SK-N-MC (cell line): ENCODE results near the gene ACMSD.

Experiments
- EZH2 ChIP-seq: fragments of 200-600 bp; sonication (generic); IDR thresholded peaks from one replicate; pipeline ENCODE4 v1.6.1; 2017; ENCODE audit warnings: antibody characterized with exemption
- FOXP2 ChIP-seq: optimal IDR thresholded peaks from 2 replicates; pipeline ENCODE3; 2011; ENCODE audit warnings: mild to moderate bottlenecking, moderate library complexity; ENCODE audit not compliant: insufficient read depth; ENCODE audit errors: extremely low read length, control extremely low read depth
- POLR2AphosphoS5 ChIP-seq: IDR thresholded peaks from 2 replicates; pipeline ENCODE4 v1.6.1; 2012; ENCODE audit warnings: mild to moderate bottlenecking, low read depth, low read length, borderline replicate concordance

DNA sequence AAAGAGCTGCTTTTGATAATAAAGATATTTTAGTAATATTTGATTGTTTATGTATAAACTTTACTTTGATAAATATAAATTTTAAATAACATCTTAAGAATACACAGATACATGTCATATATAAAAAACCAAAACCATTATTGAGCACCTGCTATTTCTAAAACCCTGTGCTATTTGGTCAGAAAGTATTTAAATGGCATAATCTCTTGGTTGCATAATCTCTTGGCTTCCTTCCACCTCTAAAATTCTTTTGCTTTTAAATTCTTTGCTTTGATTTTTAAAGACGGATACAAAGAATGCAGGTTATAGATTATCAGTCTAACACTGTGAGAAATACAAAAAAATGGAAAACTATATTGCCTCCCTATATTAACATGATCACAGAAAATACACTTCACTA lies 36.9 kb downstream of the ACMSD start:
- TF ChIP-seq POLR2AphosphoS5 (no peak), FOXP2 (no peak), EZH2 (no peak)
